SK-N-SH (cell line): ENCODE results near the gene KIF13A. TPM values are rescaled to one million over a fixed set of nuclear protein-coding genes. Genes with fewer than 3 reads are reported as not detected.

Experiments used
- CTCF ChIA-PET: fragments of 300-600, 350-600 bp; formaldehyde crosslinking; extraction: SDS; loops from one replicate; lab custom pipeline; 2021; lab: Yijun Ruan, JAX
- POLR2A ChIA-PET: fragments of 350-600 bp; sonication (Branson Sonifier 250); formaldehyde crosslinking; extraction: SDS; loops from one replicate; lab custom pipeline; 2020; ENCODE audit warnings: antibody characterized with exemption, inconsistent platforms; lab: Yijun Ruan, JAX
- DNase-seq: peaks from one replicate; pipeline ENCODE4 v3.0.0; 2012
- H2AFZ ChIP-seq: fragments of 200-600 bp; sonication (generic); 2 replicates; pipeline ENCODE4 v1.8.1; 2016; ENCODE audit warnings: antibody characterized with exemption, mild to moderate bottlenecking, low read depth
- H3F3A ChIP-seq: fragments of 200-600 bp; sonication (generic); replicated peaks from 2 replicates; pipeline ENCODE3; 2016; ENCODE audit warnings: antibody characterized with exemption, mild to moderate bottlenecking; ENCODE audit not compliant: insufficient read depth
- H3K27ac ChIP-seq, 2 experiments: fragments of 200-500 bp in 1 of 2; fragments of 200-600 bp in 1 of 2; sonication (Bioruptor generic) in 1 of 2; sonication (generic), shearing (Covaris generic) in 1 of 2; 2 replicates each; pipeline versions ENCODE4 v1.5.1 to v1.6.1; 2014 to 2016; ENCODE audit warnings: low read depth in 2 of 2, inconsistent platforms in 1 of 2, low read length in 1 of 2, mild to moderate bottlenecking in 1 of 2, mixed read lengths in 1 of 2
- H3K27me3 ChIP-seq: fragments of 200-600 bp; sonication (generic), shearing (Covaris generic); 2 replicates; pipeline ENCODE4 v1.6.1; 2016; ENCODE audit warnings: mixed run types; ENCODE audit not compliant: insufficient read depth
- H3K36me3 ChIP-seq, 2 experiments: fragments of 200-500 bp in 1 of 2; fragments of 200-600 bp in 1 of 2; sonication (Bioruptor generic) in 1 of 2; sonication (generic) in 1 of 2; replicated peaks in 1 of 2; 2 replicates each; pipeline versions ENCODE3 to v1.5.1; 2014 to 2016; ENCODE audit warnings: low read length in 1 of 2, mild to moderate bottlenecking in 1 of 2; ENCODE audit not compliant: insufficient read depth in 2 of 2, control insufficient read depth in 1 of 2
- H3K4me1 ChIP-seq, 2 experiments: fragments of 200-500 bp in 1 of 2; fragments of 200-600 bp in 1 of 2; sonication (Bioruptor generic) in 1 of 2; sonication (generic), shearing (Covaris generic) in 1 of 2; 2 replicates each; pipeline versions ENCODE4 v1.5.1 to v1.6.1; 2014 to 2016; ENCODE audit warnings: low read depth in 1 of 2, low read length in 1 of 2, mixed run types in 1 of 2; ENCODE audit not compliant: insufficient read depth in 2 of 2, control insufficient read depth in 1 of 2
- H3K4me2 ChIP-seq: fragments of 200-600 bp; sonication (generic), shearing (Covaris generic); 2 replicates; pipeline ENCODE4 v1.6.1; 2017; ENCODE audit warnings: mixed run types
- H3K4me3 ChIP-seq, 2 experiments: fragments of 200-500 bp in 1 of 2; fragments of 200-600 bp in 1 of 2; sonication (Bioruptor generic) in 1 of 2; sonication (generic), shearing (Covaris generic) in 1 of 2; 2 replicates each; pipeline versions ENCODE4 v1.5.1 to v1.8.1; 2014 to 2016; ENCODE audit warnings: low read depth in 2 of 2, inconsistent platforms in 1 of 2, low read length in 1 of 2, mild to moderate bottlenecking in 1 of 2, mixed read lengths in 1 of 2, moderate library complexity in 1 of 2
- H3K79me2 ChIP-seq: fragments of 200-600 bp; sonication (generic); 2 replicates; pipeline ENCODE4 v1.8.1; 2017; ENCODE audit warnings: mild to moderate bottlenecking; ENCODE audit not compliant: insufficient read depth
- H3K9ac ChIP-seq: fragments of 200-600 bp; sonication (generic); 2 replicates; pipeline ENCODE4 v1.6.1; 2017; ENCODE audit warnings: mixed run types
- H3K9me2 ChIP-seq: fragments of 200-600 bp; sonication (generic); 2 replicates; pipeline ENCODE4 v1.6.1; 2017; ENCODE audit warnings: mixed run types
- H3K9me3 ChIP-seq: fragments of 200-600 bp; sonication (generic); 2 replicates; pipeline ENCODE4 v1.6.1; 2017; ENCODE audit warnings: mixed run types, mild to moderate bottlenecking, moderate library complexity
- H4K20me1 ChIP-seq: fragments of 200-600 bp; sonication (generic); 2 replicates; pipeline ENCODE4 v1.6.1; 2017; ENCODE audit warnings: mild to moderate bottlenecking, mixed run types; ENCODE audit not compliant: insufficient read depth
- EP300 ChIP-seq, 2 experiments: IDR thresholded peaks; 2 replicates each; pipeline versions ENCODE4 v1.4.0 to v1.6.1; 2012; ENCODE audit warnings: borderline replicate concordance in 1 of 2, low read depth in 1 of 2, low read length in 1 of 2
- EZH2phosphoT487 ChIP-seq: fragments of 200-600 bp; sonication (generic); IDR thresholded peaks from 2 replicates; pipeline ENCODE4 v1.6.1; 2017; ENCODE audit warnings: low read depth, mixed run types, mild to moderate bottlenecking, antibody characterized with exemption, moderate library complexity, borderline replicate concordance
- GABPA ChIP-seq: IDR thresholded peaks from 2 replicates; pipeline ENCODE4 v1.4.0; 2012; ENCODE audit warnings: low read depth, mild to moderate bottlenecking
- GATA2 ChIP-seq: sonication (generic); formaldehyde crosslinking; IDR thresholded peaks from 2 replicates; pipeline ENCODE4 v1.5.0; 2020; ENCODE audit warnings: mild to moderate bottlenecking, missing genetic modification reagents
- MEF2A ChIP-seq: IDR thresholded peaks from 2 replicates; pipeline ENCODE4 v1.4.0; 2012; ENCODE audit warnings: low read depth, borderline replicate concordance
- POLR2AphosphoS5 ChIP-seq: IDR thresholded peaks from 2 replicates; pipeline ENCODE4 v1.6.1; 2012; ENCODE audit warnings: low read depth, low read length
- RCOR1 ChIP-seq: fragments of 150-350 bp; IDR thresholded peaks from 2 replicates; pipeline ENCODE4 v1.6.1; 2017; ENCODE audit warnings: antibody characterized with exemption, low read length
- RXRA ChIP-seq: IDR thresholded peaks from 2 replicates; pipeline ENCODE4 v1.4.0; 2012; ENCODE audit warnings: low read depth, mild to moderate bottlenecking, borderline replicate concordance
- YY1 ChIP-seq: IDR thresholded peaks from 2 replicates; pipeline ENCODE4 v1.4.0; 2012; ENCODE audit warnings: low read depth, mild to moderate bottlenecking
- WGBS: methylation state at CpG from one replicate; pipeline ENCODE4 v1.1.6; 2017; ENCODE audit warnings: low lambda C conversion rate; 5-methylcytosine and 5-hydroxymethylcytosine counted together
- polyA plus RNA-seq, 3 experiments: library from polyadenylated mRNA; depleted of rRNA; stranded (reverse); fragments of >200 nt; gene quantifications; 2 replicates each; pipeline ENCODE4 v1.2.3, GENCODE V29; 2012
- TF ChIP-seq, protein P1 (sequence below): fragments of 200-600 bp; sonication (generic); IDR thresholded peaks from 2 replicates; pipeline ENCODE4 v1.6.1; 2017; ENCODE audit warnings: antibody characterized with exemption, mild to moderate bottlenecking, moderate library complexity
- TF ChIP-seq, protein P2 (sequence below): IDR thresholded peaks from 2 replicates; pipeline ENCODE4 v1.4.0; 2012; ENCODE audit warnings: low read depth
- TF ChIP-seq, protein P3 (sequence below): IDR thresholded peaks from 2 replicates; pipeline ENCODE4 v1.4.0; 2012; ENCODE audit warnings: low read depth, borderline replicate concordance
- TF ChIP-seq, protein P4 (sequence below): fragments of 150-350 bp; IDR thresholded peaks from 2 replicates; pipeline ENCODE4 v1.6.1; 2017; ENCODE audit warnings: antibody characterized with exemption, low read length, low read depth, borderline replicate concordance
- TF ChIP-seq, protein P5 (sequence below): IDR thresholded peaks from 2 replicates; pipeline ENCODE4; 2012
- TF ChIP-seq, protein P6 (sequence below): IDR thresholded peaks from 2 replicates; pipeline ENCODE4 v1.4.0; 2012; ENCODE audit warnings: low read depth, borderline replicate concordance

KIF13A gene
- polyA plus RNA-seq, 1 of the 3 experiments (the other 2 are of a cell fraction) = 18.2 TPM

DNA sequence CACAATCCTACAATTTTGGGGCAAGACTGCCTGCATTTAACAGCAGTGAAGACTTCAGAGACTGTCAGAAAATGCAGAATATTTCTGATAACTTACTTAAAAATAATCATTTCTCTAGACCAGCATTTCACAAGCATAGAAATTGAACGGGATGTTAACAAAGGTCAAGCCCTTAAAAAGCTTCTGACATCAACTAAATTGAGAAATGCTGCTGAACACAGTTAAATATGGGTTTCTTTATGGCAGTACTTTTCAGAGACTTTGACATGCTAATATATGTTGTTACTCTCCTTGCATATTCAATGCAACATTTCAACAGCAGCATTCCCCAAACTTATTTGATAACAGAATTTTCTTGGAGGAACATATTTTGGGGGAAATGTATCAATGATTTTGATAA is 84.5 kb downstream of the KIF13A start:
- H3K27ac ChIP-seq = no peak overlapping the region
- peaks cover 3 to 29% of the 10 kb centered on the region in 2 experiments for H3K4me1 ChIP-seq
- H3K4me2 ChIP-seq = no peak overlapping the region
- CTCF ChIA-PET = no interaction called here
- no peak for TF ChIP-seq YY1
- TF ChIP-seq EP300 (IDR thresholded peaks at IDR 0.05; ENCODE audit: borderline replicate concordance in 1 of 2, low read depth in 1 of 2, low read length in 1 of 2) = no peak
- TF ChIP-seq MEF2A = no peak
- 59% methylated on average over 1 of the region's 1 CpG for WGBS
- no peaks in the 10 kb centered on the region for H3K9me3 ChIP-seq
- H3K4me3 ChIP-seq = no peak overlapping the region
- H2AFZ ChIP-seq = no peak overlapping the region
- no peak overlapping the region for H3K9ac ChIP-seq
- H3F3A ChIP-seq = peaks cover 33% of the 10 kb centered on the region
- peaks cover 0 to 4% of the 10 kb centered on the region in 2 experiments for H3K36me3 ChIP-seq
- peaks cover 72% of the 10 kb centered on the region for H3K79me2 ChIP-seq
- POLR2A ChIA-PET = no interaction called here
- H3K9me2 ChIP-seq = no peaks in the 10 kb centered on the region
- H3K27me3 ChIP-seq = no peaks in the 10 kb centered on the region
- H4K20me1 ChIP-seq = no peaks in the 10 kb centered on the region
- no peak for DNase-seq

DNA sequence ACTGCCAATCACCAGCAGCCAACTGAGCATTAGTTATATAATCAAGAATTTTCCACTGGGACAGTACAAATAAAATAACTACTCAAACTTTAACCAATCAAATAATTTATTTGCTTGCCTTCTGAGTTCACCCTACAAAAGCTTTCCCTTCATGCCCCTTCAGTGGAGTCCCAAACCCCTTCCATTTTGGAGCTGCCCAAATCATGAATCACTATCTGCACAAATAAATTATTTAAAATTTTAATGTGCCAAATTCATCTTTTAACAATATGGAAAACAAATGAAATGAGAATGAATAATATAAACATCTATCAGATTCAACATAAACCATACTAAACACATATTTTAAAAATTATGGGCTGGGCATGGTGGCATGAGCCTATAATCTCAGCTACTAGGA is 85.9 kb downstream of the KIF13A start:
- H3K27me3 ChIP-seq = no peaks in the 10 kb centered on the region
- H3K79me2 ChIP-seq = peaks cover 60% of the 10 kb centered on the region
- ChIA-PET CTCF (no interaction called here), POLR2A (no interaction called here)
- H3K9ac ChIP-seq = no peak overlapping the region
- H2AFZ ChIP-seq = no peak overlapping the region
- H3K4me2 ChIP-seq = no peak overlapping the region
- H3K9me3 ChIP-seq = peaks cover 4% of the 10 kb centered on the region; the same call in 1 of the 2 replicates
- DNase-seq = no peak
- peaks cover 2 to 14% of the 10 kb centered on the region in 2 experiments for H3K36me3 ChIP-seq
- H3K27ac ChIP-seq = no peak overlapping the region
- no peak overlapping the region for H3K4me3 ChIP-seq
- no peaks in the 10 kb centered on the region for H4K20me1 ChIP-seq
- peaks cover 0 to 15% of the 10 kb centered on the region in 2 experiments; a peak in 2 of 4 replicates for H3K4me1 ChIP-seq
- no peak for TF ChIP-seq EZH2phosphoT487
- TF ChIP-seq YY1 = no peak
- no peak for TF ChIP-seq RXRA
- no peak for TF ChIP-seq RCOR1
- H3F3A ChIP-seq = peaks cover 20% of the 10 kb centered on the region
- no peaks in the 10 kb centered on the region for H3K9me2 ChIP-seq

DNA sequence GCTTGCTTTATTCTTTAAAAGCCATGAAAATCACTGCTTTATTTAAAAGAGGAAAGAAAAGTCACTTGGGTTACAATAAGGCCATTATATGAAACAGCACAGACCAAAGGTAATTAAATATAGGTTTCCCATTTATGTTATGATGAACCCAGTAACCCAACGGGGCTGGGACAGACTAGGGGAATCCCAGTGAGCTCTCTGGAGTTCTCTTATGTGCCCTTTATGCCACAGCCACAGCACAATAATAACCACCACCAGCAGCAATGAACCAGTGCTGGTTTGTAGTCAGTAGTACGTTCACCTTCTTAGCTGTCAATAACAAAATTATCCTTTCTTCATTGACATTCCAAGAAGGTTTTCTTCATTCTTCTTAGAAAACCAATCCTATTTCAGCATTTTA is 87.4 kb downstream of the KIF13A start:
- ChIA-PET POLR2A (no interaction called here), CTCF (no interaction called here)
- Histone ChIP-seq H3K36me3 (peaks cover 10 to 29% of the 10 kb centered on the region in 2 experiments), H3K4me3 (no peak overlapping the region), H3K4me2 (no peak overlapping the region), H3K9me3 (peaks cover 15% of the 10 kb centered on the region), H3K4me1 (peaks cover 0 to 5% of the 10 kb centered on the region in 2 experiments; a peak in 1 of 4 replicates), H3K9ac (no peak overlapping the region), H2AFZ (no peak overlapping the region), H3K79me2 (peaks cover 59% of the 10 kb centered on the region), H3K9me2 (no peaks in the 10 kb centered on the region), H3K27ac (no peak overlapping the region), H4K20me1 (no peaks in the 10 kb centered on the region), H3K27me3 (no peaks in the 10 kb centered on the region), H3F3A (peaks cover 8% of the 10 kb centered on the region)
- DNase-seq = no peak
- WGBS = 54% methylated on average over 2 of the region's 2 CpGs
- TF ChIP-seq GATA2 (no peak), EZH2phosphoT487 (no peak), POLR2AphosphoS5 (no peak), GABPA (no peak)
- TF ChIP-seq, protein P1, sequence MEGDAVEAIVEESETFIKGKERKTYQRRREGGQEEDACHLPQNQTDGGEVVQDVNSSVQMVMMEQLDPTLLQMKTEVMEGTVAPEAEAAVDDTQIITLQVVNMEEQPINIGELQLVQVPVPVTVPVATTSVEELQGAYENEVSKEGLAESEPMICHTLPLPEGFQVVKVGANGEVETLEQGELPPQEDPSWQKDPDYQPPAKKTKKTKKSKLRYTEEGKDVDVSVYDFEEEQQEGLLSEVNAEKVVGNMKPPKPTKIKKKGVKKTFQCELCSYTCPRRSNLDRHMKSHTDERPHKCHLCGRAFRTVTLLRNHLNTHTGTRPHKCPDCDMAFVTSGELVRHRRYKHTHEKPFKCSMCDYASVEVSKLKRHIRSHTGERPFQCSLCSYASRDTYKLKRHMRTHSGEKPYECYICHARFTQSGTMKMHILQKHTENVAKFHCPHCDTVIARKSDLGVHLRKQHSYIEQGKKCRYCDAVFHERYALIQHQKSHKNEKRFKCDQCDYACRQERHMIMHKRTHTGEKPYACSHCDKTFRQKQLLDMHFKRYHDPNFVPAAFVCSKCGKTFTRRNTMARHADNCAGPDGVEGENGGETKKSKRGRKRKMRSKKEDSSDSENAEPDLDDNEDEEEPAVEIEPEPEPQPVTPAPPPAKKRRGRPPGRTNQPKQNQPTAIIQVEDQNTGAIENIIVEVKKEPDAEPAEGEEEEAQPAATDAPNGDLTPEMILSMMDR = no peak
- TF ChIP-seq, protein P2, sequence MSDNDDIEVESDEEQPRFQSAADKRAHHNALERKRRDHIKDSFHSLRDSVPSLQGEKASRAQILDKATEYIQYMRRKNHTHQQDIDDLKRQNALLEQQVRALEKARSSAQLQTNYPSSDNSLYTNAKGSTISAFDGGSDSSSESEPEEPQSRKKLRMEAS = no peak
- TF ChIP-seq, protein P3, sequence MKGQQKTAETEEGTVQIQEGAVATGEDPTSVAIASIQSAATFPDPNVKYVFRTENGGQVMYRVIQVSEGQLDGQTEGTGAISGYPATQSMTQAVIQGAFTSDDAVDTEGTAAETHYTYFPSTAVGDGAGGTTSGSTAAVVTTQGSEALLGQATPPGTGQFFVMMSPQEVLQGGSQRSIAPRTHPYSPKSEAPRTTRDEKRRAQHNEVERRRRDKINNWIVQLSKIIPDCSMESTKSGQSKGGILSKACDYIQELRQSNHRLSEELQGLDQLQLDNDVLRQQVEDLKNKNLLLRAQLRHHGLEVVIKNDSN = no peak
- TF ChIP-seq, protein P4, sequence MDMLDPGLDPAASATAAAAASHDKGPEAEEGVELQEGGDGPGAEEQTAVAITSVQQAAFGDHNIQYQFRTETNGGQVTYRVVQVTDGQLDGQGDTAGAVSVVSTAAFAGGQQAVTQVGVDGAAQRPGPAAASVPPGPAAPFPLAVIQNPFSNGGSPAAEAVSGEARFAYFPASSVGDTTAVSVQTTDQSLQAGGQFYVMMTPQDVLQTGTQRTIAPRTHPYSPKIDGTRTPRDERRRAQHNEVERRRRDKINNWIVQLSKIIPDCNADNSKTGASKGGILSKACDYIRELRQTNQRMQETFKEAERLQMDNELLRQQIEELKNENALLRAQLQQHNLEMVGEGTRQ = no peak
- TF ChIP-seq, protein P5, sequence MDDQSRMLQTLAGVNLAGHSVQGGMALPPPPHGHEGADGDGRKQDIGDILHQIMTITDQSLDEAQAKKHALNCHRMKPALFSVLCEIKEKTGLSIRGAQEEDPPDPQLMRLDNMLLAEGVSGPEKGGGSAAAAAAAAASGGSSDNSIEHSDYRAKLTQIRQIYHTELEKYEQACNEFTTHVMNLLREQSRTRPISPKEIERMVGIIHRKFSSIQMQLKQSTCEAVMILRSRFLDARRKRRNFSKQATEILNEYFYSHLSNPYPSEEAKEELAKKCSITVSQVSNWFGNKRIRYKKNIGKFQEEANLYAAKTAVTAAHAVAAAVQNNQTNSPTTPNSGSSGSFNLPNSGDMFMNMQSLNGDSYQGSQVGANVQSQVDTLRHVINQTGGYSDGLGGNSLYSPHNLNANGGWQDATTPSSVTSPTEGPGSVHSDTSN = no peak
- TF ChIP-seq, protein P6, sequence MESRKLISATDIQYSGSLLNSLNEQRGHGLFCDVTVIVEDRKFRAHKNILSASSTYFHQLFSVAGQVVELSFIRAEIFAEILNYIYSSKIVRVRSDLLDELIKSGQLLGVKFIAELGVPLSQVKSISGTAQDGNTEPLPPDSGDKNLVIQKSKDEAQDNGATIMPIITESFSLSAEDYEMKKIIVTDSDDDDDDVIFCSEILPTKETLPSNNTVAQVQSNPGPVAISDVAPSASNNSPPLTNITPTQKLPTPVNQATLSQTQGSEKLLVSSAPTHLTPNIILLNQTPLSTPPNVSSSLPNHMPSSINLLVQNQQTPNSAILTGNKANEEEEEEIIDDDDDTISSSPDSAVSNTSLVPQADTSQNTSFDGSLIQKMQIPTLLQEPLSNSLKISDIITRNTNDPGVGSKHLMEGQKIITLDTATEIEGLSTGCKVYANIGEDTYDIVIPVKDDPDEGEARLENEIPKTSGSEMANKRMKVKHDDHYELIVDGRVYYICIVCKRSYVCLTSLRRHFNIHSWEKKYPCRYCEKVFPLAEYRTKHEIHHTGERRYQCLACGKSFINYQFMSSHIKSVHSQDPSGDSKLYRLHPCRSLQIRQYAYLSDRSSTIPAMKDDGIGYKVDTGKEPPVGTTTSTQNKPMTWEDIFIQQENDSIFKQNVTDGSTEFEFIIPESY = no peak
